GM12878 (cell line): ENCODE results near the gene GNG12. TPM values are rescaled to one million over a fixed set of nuclear protein-coding genes. Genes with fewer than 3 reads are reported as not detected.

Experiments used
- ATF7 ChIP-seq: fragments of 450-650 bp; IDR thresholded peaks from 2 replicates; pipeline ENCODE4 v1.6.1; 2016; ENCODE audit warnings: low read depth, mild to moderate bottlenecking
- CBX5 ChIP-seq: sonication (generic); IDR thresholded peaks from 2 replicates; pipeline ENCODE4 v1.6.1; 2016; ENCODE audit warnings: low read depth, moderate library complexity, mild to moderate bottlenecking, inconsistent platforms
- EP300 ChIP-seq, 2 experiments: fragments of 150-350 bp in 1 of 2; IDR thresholded peaks; 2 replicates each; pipeline ENCODE4 v1.6.1; 2011 to 2012; ENCODE audit warnings: low read depth in 2 of 2, low read length in 2 of 2, borderline replicate concordance in 1 of 2, improper control_type of control experiment in 1 of 2, inconsistent platforms in 1 of 2; ENCODE audit not compliant: control insufficient read depth in 1 of 2
- FOS ChIP-seq: IDR thresholded peaks from 3 replicates; pipeline ENCODE4 v1.6.1; 2011; ENCODE audit warnings: borderline replicate concordance; ENCODE audit not compliant: insufficient read length; ENCODE audit errors: extremely low read depth
- FOXK2 ChIP-seq: fragments of 450-650 bp; IDR thresholded peaks from 2 replicates; pipeline ENCODE4 v1.6.1; 2017; ENCODE audit warnings: mild to moderate bottlenecking, moderate library complexity
- HDAC6 ChIP-seq: fragments of 200-600 bp; sonication (generic); IDR thresholded peaks from one replicate; pipeline ENCODE4 v1.8.0; 2017; ENCODE audit warnings: antibody characterized with exemption; ENCODE audit not compliant: unreplicated experiment
- MTA3 ChIP-seq: IDR thresholded peaks from 2 replicates; pipeline ENCODE4 v1.6.1; 2012; ENCODE audit warnings: low read length, inconsistent platforms, borderline replicate concordance
- NFIC ChIP-seq: IDR thresholded peaks from 2 replicates; pipeline ENCODE4 v1.6.1; 2012; ENCODE audit warnings: low read depth, mild to moderate bottlenecking, inconsistent platforms, low read length, moderate library complexity
- NFYB ChIP-seq: IDR thresholded peaks from 2 replicates; pipeline ENCODE4 v1.6.1; 2011; ENCODE audit warnings: low read depth, mild to moderate bottlenecking, low read length, improper control_type of control experiment, moderate library complexity; ENCODE audit not compliant: insufficient read depth
- NR2F1 ChIP-seq: fragments of 450-650 bp; conservative IDR thresholded peaks from 2 replicates; pipeline ENCODE4 v1.6.1; 2017; ENCODE audit warnings: mild to moderate bottlenecking
- POLR2A ChIP-seq: IDR thresholded peaks from 2 replicates; pipeline ENCODE4 v1.6.1; 2011; ENCODE audit warnings: low read depth, mild to moderate bottlenecking, low read length
- SRF ChIP-seq, 2 experiments: IDR thresholded peaks; 2 replicates each; pipeline ENCODE4 v1.6.1; 2011; ENCODE audit warnings: low read depth in 2 of 2, low read length in 2 of 2, mild to moderate bottlenecking in 1 of 2, moderate library complexity in 1 of 2
- YY1 ChIP-seq: IDR thresholded peaks from 2 replicates; pipeline ENCODE4 v1.6.1; 2011; ENCODE audit warnings: low read depth, mild to moderate bottlenecking, low read length
- ZZZ3 ChIP-seq: IDR thresholded peaks from 2 replicates; pipeline ENCODE4 v1.6.1; 2011; ENCODE audit warnings: low read depth; ENCODE audit not compliant: control insufficient read depth, insufficient read length
- polyA plus RNA-seq, 11 experiments: library from polyadenylated mRNA; depleted of rRNA in 4 of 11; unstranded in 6 of 11; stranded (reverse) in 5 of 11; fragments of >200 nt; fragmentation: Nextera tagmentation in 4 of 11; fragmentation: Illumina TruSeq in 1 of 11; extraction: Ambion mirVana in 4 of 11; extraction: Trizol in 1 of 11; gene quantifications; 1 replicate in 1 of 11; 2 replicates in 10 of 11; pipeline versions ENCODE4 v1.2.1 to v1.2.3, GENCODE V29; 2011 to 2016; ENCODE audit warnings: inconsistent platforms in 2 of 11, missing spikeins in 2 of 11, low read depth in 1 of 11
- total RNA-seq, 4 experiments: library from RNA; depleted of rRNA in 3 of 4; stranded (reverse); fragments of >200 nt in 3 of 4; fragmentation: Illumina TruSeq in 1 of 4; extraction: Trizol in 1 of 4; gene quantifications; 2 replicates each; pipeline versions ENCODE4 v1.2.1 to v1.2.3, GENCODE V29; 2013 to 2021
- TF ChIP-seq, protein P1 (sequence below): fragments of 450-650 bp; IDR thresholded peaks from 2 replicates; pipeline ENCODE4 v1.6.1; 2016; ENCODE audit warnings: mild to moderate bottlenecking, moderate library complexity, borderline replicate concordance
- TF ChIP-seq, protein P2 (sequence below): IDR thresholded peaks from 2 replicates; pipeline ENCODE4 v1.6.1; 2012; ENCODE audit warnings: low read depth, low read length, improper control_type of control experiment
- TF ChIP-seq, protein P3 (sequence below): fragments of 450-650 bp; IDR thresholded peaks from 2 replicates; pipeline ENCODE4 v1.6.1; 2017; ENCODE audit warnings: low read depth, mild to moderate bottlenecking, moderate library complexity
- TF ChIP-seq, protein P4 (sequence below): fragments of 450-650 bp; IDR thresholded peaks from 2 replicates; pipeline ENCODE4 v1.6.1; 2016; ENCODE audit warnings: mild to moderate bottlenecking
- TF ChIP-seq, protein P5 (sequence below): fragments of 150-350 bp; IDR thresholded peaks from 2 replicates; pipeline ENCODE4 v1.6.1; 2014; ENCODE audit warnings: mild to moderate bottlenecking, low read depth, low read length

The GNG12 gene
- total and polyA plus RNA-seq, 10 of the 15 experiments (the other 5 are each of a cell fraction or from before 2014, with no cell fraction given), result 0.22 to 32.8 (median 0.35) TPM

DNA sequence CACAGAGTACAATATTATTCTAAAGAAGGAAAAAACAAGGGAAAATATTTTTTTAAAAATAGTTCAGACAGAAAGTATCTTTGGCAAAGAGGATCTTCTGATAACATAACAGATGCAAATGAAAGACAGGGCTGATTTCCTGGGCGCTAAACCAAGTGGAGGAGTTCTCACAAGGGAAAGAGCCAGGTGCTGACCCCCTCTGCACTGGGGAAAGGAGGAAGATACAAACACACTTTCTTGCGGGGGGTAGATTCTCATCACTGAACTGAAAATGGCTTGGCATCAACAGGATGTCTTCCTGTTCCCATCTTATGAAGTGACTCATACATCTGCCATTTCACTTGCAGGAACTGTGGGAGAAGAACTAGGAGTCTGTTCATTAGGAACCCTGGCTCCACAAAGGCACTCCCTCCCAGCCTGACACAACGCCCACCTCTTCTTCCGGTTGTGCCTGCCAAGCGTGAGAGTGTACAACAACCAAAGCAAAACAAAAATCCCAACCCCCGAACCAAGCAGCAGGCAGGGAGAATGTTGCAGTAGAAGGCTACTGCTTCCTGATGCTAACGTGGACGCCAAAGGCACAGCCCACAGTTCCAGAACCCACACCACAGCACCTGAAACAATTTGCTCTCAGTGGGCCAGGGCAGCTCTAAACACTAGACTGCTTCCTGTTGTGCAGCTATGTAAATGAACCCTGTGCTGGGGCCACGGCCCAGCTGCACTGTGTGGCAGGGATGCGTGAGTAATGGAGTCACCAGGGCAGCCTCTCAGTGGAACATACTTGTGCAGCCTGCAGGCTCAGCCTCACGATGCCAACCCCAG, 97.2 kb downstream of the GNG12 start (continued):
- TF ChIP-seq, protein P1, sequence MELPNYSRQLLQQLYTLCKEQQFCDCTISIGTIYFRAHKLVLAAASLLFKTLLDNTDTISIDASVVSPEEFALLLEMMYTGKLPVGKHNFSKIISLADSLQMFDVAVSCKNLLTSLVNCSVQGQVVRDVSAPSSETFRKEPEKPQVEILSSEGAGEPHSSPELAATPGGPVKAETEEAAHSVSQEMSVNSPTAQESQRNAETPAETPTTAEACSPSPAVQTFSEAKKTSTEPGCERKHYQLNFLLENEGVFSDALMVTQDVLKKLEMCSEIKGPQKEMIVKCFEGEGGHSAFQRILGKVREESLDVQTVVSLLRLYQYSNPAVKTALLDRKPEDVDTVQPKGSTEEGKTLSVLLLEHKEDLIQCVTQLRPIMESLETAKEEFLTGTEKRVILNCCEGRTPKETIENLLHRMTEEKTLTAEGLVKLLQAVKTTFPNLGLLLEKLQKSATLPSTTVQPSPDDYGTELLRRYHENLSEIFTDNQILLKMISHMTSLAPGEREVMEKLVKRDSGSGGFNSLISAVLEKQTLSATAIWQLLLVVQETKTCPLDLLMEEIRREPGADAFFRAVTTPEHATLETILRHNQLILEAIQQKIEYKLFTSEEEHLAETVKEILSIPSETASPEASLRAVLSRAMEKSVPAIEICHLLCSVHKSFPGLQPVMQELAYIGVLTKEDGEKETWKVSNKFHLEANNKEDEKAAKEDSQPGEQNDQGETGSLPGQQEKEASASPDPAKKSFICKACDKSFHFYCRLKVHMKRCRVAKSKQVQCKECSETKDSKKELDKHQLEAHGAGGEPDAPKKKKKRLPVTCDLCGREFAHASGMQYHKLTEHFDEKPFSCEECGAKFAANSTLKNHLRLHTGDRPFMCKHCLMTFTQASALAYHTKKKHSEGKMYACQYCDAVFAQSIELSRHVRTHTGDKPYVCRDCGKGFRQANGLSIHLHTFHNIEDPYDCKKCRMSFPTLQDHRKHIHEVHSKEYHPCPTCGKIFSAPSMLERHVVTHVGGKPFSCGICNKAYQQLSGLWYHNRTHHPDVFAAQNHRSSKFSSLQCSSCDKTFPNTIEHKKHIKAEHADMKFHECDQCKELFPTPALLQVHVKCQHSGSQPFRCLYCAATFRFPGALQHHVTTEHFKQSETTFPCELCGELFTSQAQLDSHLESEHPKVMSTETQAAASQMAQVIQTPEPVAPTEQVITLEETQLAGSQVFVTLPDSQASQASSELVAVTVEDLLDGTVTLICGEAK, result no peak; the same call in 1 of the 2 replicates
- TF ChIP-seq NFIC (0 out of 2 replicates have a peak, but pooled peaks have one; percentile 31), MTA3 (0 out of 2 replicates have a peak, but pooled peaks have one; percentile 37), POLR2A (peak; percentile 76), EP300 (IDR thresholded peaks at IDR 0.05; ENCODE audit: borderline replicate concordance in 1 of 2, control insufficient read depth in 1 of 2, low read depth in 2 of 2, low read length in 2 of 2) (peak in 1 of 2 experiments; percentile 35; a peak in 2 of 4 replicates), NR2F1 (peak; percentile 32; the same call in 1 of the 2 replicates), YY1 (peak; percentile 54; the same call in 1 of the 2 replicates), HDAC6 (no peak), SRF (IDR thresholded peaks at IDR 0.05; ENCODE audit: low read depth in 2 of 2, low read length in 2 of 2) (no peak), ZZZ3 (no peak), NFYB (no peak), ATF7 (peak; percentile 58), FOS (no peak), CBX5 (0 out of 2 replicates have a peak, but pooled peaks have one; percentile 32), FOXK2 (no peak)
- TF ChIP-seq, protein P2, sequence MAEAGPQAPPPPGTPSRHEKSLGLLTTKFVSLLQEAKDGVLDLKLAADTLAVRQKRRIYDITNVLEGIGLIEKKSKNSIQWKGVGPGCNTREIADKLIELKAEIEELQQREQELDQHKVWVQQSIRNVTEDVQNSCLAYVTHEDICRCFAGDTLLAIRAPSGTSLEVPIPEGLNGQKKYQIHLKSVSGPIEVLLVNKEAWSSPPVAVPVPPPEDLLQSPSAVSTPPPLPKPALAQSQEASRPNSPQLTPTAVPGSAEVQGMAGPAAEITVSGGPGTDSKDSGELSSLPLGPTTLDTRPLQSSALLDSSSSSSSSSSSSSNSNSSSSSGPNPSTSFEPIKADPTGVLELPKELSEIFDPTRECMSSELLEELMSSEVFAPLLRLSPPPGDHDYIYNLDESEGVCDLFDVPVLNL, result no peak
- TF ChIP-seq, protein P3, sequence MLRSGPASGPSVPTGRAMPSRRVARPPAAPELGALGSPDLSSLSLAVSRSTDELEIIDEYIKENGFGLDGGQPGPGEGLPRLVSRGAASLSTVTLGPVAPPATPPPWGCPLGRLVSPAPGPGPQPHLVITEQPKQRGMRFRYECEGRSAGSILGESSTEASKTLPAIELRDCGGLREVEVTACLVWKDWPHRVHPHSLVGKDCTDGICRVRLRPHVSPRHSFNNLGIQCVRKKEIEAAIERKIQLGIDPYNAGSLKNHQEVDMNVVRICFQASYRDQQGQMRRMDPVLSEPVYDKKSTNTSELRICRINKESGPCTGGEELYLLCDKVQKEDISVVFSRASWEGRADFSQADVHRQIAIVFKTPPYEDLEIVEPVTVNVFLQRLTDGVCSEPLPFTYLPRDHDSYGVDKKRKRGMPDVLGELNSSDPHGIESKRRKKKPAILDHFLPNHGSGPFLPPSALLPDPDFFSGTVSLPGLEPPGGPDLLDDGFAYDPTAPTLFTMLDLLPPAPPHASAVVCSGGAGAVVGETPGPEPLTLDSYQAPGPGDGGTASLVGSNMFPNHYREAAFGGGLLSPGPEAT, result 0 out of 2 replicates have a peak, but pooled peaks have one; percentile 41
- TF ChIP-seq, protein P4, sequence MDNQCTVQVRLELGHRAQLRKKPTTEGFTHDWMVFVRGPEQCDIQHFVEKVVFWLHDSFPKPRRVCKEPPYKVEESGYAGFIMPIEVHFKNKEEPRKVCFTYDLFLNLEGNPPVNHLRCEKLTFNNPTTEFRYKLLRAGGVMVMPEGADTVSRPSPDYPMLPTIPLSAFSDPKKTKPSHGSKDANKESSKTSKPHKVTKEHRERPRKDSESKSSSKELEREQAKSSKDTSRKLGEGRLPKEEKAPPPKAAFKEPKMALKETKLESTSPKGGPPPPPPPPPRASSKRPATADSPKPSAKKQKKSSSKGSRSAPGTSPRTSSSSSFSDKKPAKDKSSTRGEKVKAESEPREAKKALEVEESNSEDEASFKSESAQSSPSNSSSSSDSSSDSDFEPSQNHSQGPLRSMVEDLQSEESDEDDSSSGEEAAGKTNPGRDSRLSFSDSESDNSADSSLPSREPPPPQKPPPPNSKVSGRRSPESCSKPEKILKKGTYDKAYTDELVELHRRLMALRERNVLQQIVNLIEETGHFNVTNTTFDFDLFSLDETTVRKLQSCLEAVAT, result no peak; the same call in 1 of the 2 replicates
- TF ChIP-seq, protein P5, sequence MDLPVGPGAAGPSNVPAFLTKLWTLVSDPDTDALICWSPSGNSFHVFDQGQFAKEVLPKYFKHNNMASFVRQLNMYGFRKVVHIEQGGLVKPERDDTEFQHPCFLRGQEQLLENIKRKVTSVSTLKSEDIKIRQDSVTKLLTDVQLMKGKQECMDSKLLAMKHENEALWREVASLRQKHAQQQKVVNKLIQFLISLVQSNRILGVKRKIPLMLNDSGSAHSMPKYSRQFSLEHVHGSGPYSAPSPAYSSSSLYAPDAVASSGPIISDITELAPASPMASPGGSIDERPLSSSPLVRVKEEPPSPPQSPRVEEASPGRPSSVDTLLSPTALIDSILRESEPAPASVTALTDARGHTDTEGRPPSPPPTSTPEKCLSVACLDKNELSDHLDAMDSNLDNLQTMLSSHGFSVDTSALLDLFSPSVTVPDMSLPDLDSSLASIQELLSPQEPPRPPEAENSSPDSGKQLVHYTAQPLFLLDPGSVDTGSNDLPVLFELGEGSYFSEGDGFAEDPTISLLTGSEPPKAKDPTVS, result no peak
